GM13977 (cell line): Measurements from ENCODE around the gene PRSS50.

ENCODE experiments used
- DNase-seq: peaks from one replicate; pipeline ENCODE4 v3.0.0; 2012; ENCODE audit warnings: low spot score
- CTCF ChIP-seq: IDR thresholded peaks from 2 replicates; pipeline ENCODE4 v1.5.1; 2012; ENCODE audit warnings: mild to moderate bottlenecking, control low read depth; ENCODE audit not compliant: insufficient read depth; ENCODE audit errors: extremely low read depth, missing control alignments
- in situ Hi-C: fragments of 300-500 bp; cut with MboI; formaldehyde crosslinking; loops from one replicate; pipeline ENCODE4 v1.12.0; 2022; ENCODE audit warnings: low sequenced_read_pairs, low pct_unique_long_range_greater_than_20kb, mixed read lengths, inconsistent platforms; ENCODE audit not compliant: unreplicated experiment

The PRSS50 gene

DNA sequence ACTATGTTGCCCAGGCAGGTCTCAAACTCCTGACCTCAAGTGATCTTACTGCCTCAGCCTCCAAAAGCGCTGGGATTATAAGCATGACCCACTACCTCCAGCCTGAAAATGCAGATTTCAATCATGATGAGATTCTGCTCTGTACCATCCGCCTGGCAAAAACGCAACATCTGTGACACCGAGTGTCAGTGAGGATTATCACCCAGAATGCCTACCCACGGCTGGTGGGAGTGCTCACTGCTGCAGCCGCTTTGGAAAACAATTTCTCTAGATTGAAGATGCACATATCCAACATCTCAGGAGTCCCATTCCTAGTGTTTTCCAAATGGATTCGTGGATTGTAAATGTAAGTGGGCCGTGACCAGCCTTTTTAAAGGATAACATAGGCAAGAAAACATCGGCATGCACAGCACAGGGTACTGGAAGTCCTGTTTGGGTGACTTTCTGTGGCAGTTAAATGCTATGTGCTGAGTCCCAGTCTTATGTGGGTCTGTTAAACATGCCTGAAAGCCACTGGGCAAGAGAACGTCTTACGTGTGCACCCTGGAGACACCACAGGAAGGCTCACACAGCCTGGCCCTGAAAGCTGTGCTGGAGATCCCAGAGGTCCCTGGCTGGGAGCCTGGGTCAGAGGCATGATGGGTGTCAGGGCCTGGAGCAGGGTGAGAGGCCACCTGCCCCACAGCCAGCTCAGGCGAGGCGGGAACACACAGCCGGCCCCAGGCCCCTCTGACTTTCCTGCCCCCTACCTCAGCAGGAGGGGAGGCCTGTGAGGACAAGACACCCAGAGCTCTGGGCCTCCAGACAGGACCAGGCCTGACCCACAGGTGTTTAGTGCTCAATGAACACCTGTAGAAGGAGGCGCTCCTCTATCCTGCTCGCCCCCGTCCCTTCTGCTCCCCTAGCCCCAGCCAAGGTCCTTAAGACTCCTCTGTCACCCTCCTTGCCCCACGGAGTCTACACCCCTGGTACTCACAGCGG is 918 bp downstream of the PRSS50 start:
- TF ChIP-seq CTCF: no peak
- in situ Hi-C loops: loop anchor here (10.0 kb wide), 2 partner anchors 178 to 648 kb away; no protein-coding TSS in a partner anchor
- peak; percentile 20 for DNase-seq

DNA sequence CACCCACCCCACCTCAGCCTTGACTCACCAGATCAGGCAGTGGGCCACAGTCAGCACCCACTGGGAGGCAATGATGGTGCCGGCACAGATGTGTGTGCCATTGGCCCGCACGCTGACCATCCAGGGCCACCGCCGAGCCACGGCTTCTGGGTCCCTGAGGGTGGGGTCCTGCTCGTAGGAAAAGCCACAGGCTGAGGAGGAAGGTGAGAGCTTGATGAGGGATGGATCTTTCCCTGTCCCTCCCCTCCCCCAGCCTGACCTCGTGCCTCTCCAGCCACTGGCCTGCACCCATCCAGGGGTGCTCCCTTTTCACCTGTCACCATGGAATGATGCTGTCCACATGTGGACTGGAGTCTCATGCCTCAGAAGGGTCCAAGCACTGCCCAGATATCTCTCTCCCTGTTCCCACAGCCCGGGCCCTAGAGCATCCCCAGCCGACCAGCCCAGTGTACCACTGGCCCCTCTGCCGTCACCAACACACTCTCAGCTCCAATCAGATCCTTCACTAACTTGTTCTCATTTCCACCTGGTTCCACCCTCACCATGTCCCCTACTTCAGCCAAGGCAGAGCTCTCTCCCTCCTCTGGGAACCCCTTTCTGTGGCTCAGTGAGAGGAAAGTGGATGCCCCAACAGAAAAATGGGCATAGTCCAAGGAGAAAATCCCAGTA is 2.0 kb downstream of the PRSS50 start:
- peak; percentile 20 for DNase-seq
- in situ Hi-C loops: loop anchor here (10.0 kb wide), 2 partner anchors 179 to 649 kb away; no protein-coding TSS in a partner anchor
- TF ChIP-seq CTCF: no peak

- no peak for DNase-seq
- in situ Hi-C loops: loop anchor here (10.0 kb wide), 2 partner anchors 180 to 650 kb away; no protein-coding TSS in a partner anchor
- TF ChIP-seq CTCF: no peak
Observed at GRCh38 chr3:46714728-46715506, 2.8 kb downstream of the PRSS50 start.

DNA sequence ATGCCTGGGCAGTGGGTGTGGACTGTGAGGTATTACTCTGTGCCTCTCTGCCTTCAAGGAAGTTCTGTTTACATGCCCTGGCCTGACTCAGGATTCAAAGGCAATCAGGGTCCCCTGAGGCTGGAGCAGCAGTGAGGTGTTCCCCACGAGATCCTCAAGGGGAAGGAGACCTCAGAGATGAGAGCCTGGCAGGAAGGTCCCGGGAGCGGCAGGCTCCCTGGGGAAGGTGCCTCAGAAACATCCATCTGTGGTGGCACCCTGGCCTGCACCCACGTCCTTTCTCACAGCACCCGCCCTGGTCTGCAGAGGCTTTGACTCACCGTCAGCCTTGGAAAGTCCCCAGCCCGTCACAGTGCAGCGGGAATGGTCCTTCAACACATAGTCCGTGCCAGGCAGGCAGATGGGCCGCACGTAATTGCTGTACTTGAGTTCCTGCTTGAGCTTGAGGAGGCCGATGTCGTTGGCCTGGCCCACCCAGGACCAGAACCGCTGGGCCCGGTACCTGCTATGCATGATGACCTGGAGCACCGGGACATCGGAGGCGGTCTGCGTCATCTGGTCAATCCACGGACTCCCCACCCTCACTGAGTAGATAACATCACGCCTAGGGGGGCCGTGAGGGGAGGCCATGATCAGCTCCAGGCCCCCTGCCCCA is 3.6 kb downstream of the PRSS50 start:
- TF ChIP-seq CTCF: no peak
- peak; percentile 78 for DNase-seq
- in situ Hi-C loops: loop anchor here (10.0 kb wide), 2 partner anchors 181 to 651 kb away; no protein-coding TSS in a partner anchor

DNA sequence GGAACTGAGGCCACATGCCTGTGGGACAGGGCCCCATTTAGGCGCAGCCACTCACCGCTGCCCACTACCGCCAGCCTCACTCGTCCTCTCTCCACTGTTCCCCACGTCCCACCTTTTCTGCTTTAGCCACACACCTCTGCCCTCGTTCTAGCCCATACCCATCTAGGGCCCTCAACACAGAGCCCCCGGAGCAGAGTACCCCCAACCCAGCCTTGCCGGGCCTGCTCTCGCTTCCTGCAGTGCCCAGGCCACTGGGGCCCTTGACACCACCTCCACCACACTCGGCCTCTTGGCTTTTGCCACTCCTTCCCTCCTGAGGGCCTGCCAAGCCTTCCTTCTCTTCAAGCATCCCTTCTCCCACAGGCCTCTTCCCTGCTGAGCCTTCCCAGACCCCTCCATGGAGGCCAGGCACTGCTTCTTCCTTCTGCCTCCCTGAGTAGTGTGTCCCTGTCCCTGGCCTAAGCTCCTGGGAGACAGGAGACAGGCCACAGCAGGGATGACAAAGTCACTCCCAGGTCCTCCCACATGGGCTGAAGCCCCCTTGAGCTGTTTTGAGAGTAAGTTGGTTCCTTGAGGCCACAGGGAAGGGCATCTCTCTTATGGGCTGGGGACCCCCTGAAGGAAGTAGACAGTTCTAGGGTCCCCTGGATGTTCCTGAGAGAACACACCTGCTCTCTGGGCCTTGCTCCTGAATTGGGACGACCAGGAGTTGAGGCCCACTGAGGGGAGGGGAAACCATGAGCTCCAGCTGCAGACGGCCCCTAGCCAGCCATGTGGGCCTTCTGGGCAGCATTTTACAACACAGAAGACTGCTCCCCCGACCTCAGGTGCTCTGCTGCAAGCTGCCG is 4.4 kb downstream of the PRSS50 start:
- DNase-seq: no peak
- in situ Hi-C loops: loop anchor here (10.0 kb wide), 2 partner anchors 182 to 652 kb away; no protein-coding TSS in a partner anchor

More for the DNA sequence above, 4.4 kb downstream of the PRSS50 start:
- no peak for TF ChIP-seq CTCF
